GM19035 (cell line): Measurements from ENCODE around the gene PDK2.

Source experiments
- ATAC-seq: cut with Tn5 transposase; IDR thresholded peaks from one replicate; pipeline ENCODE4 v1.9.1; 2021; ENCODE audit not compliant: unreplicated experiment

The PDK2 gene

DNA sequence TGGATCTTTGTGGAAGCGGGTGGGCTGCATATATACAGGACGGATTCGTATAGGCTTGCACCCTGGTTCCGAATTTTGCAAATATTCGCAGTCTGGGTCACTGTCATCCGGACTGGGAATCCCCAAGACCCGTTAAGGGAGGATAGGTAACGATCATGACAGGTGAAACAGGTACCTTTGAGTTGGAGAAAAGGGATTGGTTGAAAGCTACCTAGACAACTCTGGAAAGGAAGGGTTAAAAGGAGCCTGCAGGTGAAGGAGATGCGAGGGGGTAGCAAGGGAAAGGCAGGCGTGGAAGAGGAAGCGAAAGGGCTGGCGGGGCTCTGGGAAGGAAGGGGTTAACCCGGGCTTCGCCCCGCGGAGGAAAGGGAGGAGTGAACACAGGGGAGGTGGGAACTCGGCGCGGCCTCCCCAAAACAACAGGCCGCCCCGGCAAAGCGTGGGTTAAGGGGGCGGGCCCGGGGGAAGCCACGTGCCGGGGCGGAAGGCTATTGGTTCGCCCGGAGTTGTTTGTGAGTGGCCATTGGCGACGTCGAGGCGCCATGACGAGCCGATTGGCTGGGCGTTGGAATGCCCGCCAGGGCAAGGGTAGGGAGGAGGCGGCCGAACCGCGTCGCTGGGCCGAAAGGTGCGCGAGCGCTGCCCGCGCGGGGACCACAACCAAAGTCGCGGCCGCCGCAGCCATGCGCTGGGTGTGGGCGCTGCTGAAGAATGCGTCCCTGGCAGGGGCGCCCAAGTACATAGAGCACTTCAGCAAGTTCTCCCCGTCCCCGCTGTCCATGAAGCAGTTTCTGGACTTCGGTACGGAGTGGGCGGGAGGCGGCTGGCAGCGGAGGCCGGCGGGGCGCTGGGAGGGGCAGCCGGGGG, at the start of gene PDK2:
TSS of gene PDK2 (plus strand) at position 599 of the 867 bp plus-strand sequence. CDS start at position 684, 85 bp downstream.
- ATAC-seq, result peak; percentile 94

DNA sequence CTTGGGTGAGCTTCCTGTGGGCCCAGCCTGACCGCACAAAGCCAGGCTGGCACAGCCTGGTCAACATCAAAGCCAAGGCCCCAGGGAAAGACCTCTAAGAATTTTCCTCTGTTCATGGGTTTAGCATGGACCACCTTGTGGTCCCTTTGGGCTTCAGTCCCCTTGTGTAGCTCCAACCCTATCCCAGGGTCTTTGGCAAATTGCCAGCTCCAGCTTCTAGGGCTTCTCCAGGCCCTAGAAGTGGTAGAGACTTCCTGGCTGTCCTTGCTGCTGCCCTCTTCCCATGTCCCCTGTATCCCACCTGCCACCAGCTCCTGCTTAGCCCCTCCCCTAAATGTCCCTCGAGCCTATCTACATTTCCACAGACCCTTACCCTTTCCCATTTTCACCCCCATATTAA, 49.0 kb upstream of the PDK2 start:
- ATAC-seq, result no peak

DNA sequence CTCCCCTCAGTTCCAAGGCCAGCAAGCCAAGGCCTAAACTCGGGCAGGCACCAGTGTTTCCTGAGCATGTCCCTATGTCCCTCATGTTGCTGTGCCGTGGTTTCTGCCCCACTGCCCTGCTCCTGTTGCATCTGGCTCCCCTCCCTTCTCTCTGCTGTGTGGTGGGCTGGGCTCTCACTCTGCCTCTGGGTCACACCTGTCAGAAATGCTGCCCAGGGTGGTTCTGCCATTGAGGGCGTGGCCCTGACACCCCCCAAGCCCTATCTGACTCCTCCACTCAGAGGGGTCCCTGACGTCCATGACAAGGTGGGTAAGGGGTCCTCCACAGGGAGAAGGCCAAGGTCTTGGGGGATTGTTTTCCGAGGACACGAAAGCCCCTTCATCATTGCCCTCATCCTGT, 48.5 kb upstream of the PDK2 start:
- ATAC-seq, result no peak

DNA sequence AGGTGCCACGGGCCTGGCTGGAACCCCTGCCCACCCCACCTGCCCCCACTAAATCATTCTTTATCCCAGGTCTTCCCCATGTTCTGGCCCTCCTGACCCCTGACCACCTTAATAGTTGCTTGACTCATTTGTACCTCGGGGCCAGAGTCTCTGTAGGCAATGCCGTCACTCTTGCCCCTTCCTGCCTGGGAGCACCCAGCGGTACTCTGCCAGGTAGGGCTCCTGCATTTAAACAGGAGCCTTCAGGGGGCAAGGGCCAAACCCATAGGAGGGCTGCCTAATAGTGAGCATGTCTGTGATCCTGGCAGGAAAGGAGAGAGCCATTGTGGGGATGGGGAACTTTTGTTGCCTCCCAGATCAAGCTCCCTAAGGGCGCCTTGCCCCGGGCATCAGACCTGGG, 48.1 kb upstream of the PDK2 start:
- ATAC-seq, result no peak

GRCh38 chr17:50047488-50048126, 47.5 kb upstream of the PDK2 start:
- ATAC-seq, result no peak

- ATAC-seq, result no peak
Observed at GRCh38 chr17:50048146-50048720, 46.9 kb upstream of the PDK2 start.

DNA sequence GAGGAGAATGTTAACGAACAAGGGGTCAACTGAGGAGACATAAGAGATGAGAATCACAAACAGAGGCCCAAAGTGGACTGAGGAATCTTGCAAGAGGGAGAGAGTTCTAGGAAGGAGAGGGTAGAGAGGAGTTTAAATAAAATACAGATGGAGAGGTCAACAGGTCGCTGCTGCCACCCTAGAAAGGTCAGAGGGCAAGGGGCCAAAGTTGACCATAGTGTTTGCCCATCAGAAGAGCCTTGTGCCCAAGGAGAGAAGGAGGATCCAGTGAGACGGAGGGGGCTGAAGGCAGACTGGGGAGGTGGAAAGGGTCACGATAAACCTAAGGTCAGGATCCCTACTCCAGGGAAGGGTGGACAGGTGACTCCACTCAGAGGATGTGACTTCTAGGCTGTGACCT, 46.2 kb upstream of the PDK2 start:
- ATAC-seq, result no peak

- no peak for ATAC-seq
Observed at GRCh38 chr17:50049636-50050035, 45.5 kb upstream of the PDK2 start.

DNA sequence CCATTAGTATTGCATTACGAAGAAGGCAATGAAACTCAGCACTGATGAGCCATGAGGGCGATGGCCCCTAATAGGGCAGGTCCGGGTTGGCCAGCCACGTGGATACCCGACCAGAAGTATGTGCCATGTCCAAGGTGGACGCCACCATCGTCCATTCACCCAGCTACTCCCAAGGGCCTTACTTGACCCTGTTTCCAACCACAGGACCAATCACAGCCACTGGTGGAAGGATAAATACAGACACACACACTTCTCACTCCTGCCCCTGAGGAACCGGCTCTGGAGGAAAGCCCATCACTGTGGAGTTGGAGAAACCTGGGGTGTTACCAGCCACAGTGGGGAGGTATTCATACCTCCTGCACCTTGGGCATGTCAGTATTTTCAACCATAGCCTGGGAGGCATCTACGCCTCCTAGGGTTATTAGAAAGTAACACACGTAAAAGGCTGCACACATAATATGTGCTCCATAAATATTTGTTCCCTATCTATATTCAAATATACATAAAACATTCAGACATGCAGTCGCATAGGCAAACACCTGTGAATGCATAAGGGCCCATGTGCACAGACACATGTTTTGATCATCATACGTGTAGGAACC, 44.6 kb upstream of the PDK2 start:
- no peak for ATAC-seq

- ATAC-seq, result no peak
Observed at GRCh38 chr17:50051082-50051576, 44.0 kb upstream of the PDK2 start.

GRCh38 chr17:50051606-50052005, 43.5 kb upstream of the PDK2 start:
- no peak for ATAC-seq

DNA sequence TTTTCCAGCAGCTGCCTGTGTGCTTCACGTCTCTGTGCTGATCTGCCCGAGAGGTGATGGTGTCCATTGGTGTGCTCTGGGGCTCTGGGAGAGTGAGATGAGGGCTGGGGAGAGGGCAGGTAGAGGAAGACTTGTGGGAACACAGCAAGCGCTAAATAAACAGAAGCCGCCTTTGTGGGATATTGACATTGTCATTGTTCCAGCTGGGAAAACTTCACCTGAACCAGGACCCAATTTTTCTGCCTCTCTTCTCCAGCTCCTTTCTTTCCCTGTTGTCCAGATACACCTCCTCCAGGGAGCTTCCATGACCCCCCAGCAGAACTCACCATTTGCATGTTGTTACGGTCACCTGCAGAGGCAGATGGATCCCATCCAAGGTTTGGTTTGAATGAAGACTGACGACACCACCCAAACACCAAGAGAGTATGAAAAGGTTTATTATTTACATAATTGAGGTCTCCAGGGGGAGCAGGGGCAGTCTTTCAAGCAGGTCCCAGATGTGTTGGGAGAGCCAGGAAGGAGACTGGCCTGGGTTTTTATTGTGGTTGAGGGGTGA, 42.8 kb upstream of the PDK2 start:
- ATAC-seq, result no peak

GRCh38 chr17:50052822-50053653, 42.1 kb upstream of the PDK2 start:
- no peak for ATAC-seq

GRCh38 chr17:50053654-50053960, 41.5 kb upstream of the PDK2 start:
- no peak for ATAC-seq

DNA sequence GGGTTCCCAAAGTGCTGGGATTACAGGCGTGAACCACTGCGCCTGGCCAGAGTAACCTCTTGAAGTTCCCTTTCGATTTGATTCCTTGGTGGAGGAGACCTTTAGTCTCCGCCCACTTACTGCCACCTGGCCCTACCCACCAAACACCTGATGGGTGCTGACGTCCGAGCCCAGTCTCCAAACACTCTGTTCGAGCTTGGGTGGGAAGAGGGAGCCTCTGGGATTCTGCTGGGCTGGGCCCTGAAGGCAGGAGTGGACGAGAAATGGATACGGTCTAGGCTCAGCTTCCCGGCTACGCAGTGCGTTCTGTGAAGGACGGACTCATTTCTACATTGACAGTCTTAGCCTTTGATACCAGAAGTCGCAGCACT, 40.1 kb upstream of the PDK2 start:
- no peak for ATAC-seq

- no peak for ATAC-seq
Observed at GRCh38 chr17:50055426-50056216, 39.5 kb upstream of the PDK2 start, which contains the start of gene ITGA3. TSS of gene ITGA3 (plus strand) at chr17:50056110. CDS start at chr17:50056440, 330 bp downstream.

DNA sequence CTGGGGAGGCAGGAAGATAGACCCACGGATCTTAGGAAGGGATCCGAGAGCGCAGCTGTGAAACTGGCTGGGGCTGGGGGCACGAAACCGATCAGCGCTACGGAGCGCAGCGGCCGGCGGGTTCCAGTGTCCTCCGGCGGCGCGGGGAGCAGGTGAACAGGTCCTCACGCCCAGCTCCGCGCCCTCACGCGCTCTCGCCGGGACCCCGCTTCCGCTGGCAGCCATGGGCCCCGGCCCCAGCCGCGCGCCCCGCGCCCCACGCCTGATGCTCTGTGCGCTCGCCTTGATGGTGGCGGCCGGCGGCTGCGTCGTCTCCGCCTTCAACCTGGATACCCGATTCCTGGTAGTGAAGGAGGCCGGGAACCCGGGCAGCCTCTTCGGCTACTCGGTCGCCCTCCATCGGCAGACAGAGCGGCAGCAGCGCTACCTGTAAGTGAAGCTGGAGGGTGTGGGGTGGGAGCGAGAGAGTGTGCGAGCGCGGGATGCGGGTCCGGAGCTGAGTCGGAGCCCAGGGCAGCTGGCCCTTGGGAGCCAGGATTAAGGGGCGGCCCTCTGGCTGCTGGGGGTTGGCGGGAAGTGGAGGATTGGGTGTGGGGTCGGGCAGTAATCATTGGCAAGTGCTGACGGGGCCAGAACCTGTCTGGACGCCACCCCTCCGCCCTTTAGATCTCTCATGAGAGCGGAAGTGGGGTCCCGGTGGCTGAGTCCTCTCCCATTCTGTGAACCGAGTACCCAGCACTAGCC, 38.8 kb upstream of the PDK2 start:
- no peak for ATAC-seq

DNA sequence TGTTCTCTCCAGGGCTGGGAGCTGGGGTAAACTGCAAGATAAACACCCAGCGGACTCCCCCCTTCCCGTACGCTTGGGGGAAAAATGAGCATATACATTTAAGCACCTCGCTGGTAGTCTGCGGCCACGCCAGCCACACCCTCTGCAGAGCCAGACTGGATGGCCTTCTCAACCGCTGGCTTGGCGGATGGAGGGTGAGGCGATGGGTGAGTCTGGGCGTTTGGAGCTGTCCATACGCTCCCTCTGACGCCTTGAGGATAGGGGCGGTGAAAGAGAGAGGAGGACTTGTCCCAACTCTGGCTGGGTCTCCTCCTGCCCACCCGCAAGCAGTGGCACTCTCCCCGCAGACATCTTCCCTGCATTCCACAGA, 38.2 kb upstream of the PDK2 start:
- no peak for ATAC-seq

DNA sequence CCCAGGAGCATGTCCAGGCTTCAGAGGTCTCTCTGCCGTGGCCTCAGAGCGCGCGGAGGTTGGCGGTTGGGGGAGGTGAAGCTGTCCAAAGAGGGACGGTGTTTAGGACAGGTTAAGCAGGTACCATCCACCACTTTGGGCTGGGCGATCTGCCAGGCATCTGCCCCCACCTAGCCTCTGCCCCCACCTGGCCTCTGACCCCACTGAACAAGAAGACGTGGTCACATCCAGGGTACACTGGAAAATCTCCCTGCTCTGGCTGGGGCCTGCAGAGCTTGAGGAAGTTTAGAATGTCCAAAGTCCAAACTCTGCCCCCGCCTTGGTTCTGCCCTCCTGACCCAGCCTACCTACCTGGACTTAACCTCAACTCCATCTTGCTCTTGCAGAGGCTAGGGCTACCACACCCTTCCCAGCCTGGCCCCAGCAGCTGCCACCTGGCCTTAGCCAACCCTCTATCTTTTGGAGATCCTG, 37.6 kb upstream of the PDK2 start:
- ATAC-seq, result no peak
